GM12873 (cell line): Measurements from ENCODE around the gene DRC7.

ENCODE experiments used
- CTCF ChIP-seq: IDR thresholded peaks from 2 replicates; pipeline ENCODE4 v1.5.1; 2012; ENCODE audit warnings: low read depth, mild to moderate bottlenecking, moderate library complexity, low read length, control low read depth; ENCODE audit not compliant: insufficient read depth; ENCODE audit errors: missing control alignments

Gene DRC7

DNA sequence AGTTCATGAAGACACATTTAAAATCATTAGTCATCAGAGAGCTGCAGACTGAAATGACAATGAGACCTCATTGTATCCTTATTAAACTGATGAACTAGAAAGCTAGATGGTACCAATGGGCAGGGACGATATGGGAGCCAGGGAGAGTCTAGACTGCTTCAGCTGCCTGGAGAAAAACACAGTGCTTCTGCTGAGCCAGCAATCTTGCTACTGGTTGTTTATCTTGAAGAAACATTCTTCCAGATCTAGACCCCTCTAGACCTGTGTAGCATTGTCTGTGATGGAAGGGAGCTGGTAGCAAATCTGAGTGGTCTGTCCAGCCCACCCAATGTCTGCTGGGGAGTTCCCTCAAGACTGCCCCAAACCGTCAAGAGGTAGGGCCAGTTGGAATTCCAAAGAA is 2.0 kb upstream of the DRC7 start:
- TF ChIP-seq CTCF, result no peak

DNA sequence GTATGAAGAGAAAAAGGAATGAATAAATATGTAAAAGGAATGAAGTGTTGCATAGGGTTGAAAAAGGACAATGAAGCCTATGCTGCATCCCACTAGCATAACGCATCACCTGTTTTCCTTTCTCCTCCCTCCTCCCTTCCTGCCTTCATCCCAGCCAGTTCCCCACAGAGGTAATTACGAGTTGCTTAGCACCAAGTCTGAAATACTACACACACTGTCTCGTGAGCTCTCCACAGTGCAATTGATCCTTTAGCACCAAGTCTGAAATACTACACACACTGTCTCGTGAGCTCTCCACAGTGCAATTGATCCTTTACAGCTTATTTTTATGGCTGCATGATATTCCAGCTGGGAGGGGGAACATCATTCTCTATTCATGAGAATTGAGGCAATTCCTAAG is 1.1 kb upstream of the DRC7 start:
- no peak for TF ChIP-seq CTCF

DNA sequence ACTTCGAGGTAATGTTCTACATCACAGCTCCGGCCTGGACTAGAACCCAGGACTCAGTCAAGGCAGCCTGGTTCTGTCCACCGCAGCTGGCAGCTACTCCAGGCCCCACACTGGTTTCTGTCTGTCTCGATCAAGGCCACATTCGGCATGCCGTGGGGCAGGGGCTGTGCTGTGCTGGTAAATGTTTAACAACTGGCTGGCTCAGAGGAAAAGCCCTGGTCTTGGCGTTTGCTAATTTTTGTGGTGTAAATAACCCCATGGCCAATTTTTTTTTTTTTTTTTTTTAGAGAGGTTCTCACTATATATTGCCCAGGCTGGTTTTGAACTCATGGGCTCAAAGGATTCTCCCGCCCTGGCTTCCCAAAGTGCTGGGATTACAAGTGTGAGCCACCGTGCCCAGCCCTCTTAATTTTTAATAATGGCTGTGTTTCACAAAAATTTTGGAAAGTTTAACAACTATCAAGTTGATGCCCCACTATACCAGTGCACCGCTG is 328 bp upstream of the DRC7 start:
- TF ChIP-seq CTCF, result no peak

GRCh38 chr16:57695680-57696069 is 1.1 kb downstream of the DRC7 start:
- no peak for TF ChIP-seq CTCF

- TF ChIP-seq CTCF, result no peak
Measured at GRCh38 chr16:57696240-57696639, 1.6 kb downstream of the DRC7 start.

DNA sequence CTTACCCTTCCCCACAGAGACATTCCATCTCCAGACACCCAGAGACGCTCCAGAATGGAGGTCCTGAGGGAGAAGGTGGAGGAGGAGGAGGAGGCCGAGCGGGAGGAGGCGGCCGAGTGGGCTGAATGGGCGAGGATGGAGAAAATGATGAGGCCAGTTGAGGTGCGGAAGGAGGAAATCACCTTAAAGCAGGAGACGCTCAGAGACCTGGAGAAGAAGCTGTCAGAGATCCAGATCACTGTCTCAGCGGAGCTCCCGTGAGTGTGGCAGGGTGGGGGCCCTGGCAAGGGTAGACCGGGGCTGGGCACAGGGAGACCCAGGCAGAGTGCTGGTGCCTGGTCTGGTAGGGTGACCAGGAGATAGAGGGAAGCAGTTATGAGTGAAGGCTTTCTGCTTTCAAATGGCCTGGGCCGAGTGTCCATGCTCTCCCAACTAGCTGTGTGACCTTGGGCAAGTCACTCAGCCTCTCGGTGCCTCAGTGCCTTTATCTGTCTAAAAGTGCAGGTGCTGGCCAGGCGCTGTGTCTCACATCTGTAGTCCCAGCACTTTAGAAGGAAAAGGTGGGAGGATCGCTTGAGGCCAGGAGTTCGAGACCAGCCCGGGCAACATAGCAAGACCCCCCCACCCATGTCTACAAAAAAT is 3.4 kb downstream of the DRC7 start:
- TF ChIP-seq CTCF, result no peak

GRCh38 chr16:57698812-57699405 is 4.3 kb downstream of the DRC7 start:
- no peak for TF ChIP-seq CTCF
